Left kidney (tissue), 2 donors: ENCODE results near the gene ARHGAP27. TPM values are rescaled to one million over a fixed set of nuclear protein-coding genes. Genes with fewer than 3 reads are reported as not detected.

ENCODE experiments used
- DNase-seq: peaks from one replicate; pipeline ENCODE4 v3.0.0-alpha.2; 2013
- polyA plus RNA-seq: library from polyadenylated mRNA; unstranded; fragments of 120-200 nt; gene quantifications from one replicate; pipeline ENCODE4 v1.2.1, GENCODE V29; 2013; ENCODE audit not compliant: insufficient read length

The ARHGAP27 gene
- polyA plus RNA-seq, 1 donor: 16.1 TPM

DNA sequence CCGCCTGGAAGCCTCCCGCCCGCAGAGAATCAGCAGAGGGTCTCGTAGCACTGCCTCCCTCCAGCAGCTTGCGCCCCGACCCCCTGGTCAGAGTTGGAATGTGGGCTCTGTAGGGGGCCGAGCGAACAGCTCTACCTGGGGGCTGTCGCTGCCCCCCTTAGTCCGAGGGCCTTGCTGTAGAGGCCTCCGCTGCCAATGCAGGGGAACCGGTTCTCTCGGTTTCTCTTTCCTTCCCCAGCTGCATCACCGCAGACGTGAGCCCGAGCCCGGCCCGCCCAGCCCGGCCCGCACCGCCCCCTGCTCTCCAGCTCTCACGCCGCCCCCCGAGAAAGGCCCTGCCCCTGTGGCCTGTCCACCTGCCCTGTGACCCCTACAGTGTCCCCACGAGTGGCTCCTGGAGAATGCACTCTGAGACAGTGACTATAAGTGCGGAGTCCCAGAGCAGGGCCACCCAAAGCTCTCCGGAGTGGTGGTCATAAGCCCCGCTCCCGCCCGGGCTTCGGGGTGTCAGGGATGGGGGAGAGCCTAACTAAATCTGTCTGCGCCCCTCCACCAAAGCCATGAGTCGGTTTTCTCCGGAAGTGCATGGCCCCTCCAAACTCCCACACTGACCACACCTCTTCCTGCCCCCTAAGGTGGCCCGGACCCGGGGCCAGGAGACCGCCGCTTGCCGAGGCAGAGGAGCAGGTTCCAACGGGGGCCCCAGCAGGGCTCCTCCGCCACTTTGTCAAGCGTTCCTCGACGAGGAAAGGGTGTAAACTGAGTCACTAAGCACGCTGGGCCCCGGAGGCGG, 1.7 kb downstream of the ARHGAP27 start:
- DNase-seq: no peak

DNA sequence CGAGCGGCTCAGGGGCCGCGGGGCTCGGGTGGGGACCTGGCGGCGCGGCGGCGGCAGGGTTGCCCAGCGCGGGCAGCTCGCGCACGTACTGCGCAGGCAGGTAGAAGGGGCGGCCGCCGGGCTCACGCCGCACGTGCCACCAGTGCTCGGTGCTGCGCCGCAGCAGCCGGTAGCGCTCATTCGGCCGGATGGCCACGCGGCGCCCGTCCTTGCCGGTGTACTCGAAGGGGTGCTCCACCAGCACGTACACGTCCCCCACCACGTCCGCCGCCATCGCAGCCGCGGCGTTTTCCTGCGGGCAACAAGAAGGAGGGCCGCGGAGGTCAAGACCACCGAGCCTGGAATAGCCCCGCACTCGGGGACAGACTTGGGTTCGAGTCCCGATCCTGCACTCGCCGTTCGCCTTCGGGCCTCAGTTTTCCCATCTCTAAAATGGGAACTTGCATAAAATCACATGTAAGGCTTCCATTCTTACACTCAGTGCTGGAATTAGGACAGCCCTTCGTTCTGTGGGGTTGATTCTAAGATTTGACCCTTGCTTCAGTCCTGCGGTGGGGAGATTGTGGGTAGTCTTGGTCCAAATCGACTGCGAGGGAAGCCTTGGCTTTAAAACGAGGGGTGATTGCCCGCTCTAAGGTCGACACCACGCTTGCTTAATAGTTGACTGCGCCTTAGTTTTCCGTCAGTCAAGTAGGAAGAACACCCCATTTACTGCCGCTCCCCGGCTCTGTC, 2.5 kb downstream of the ARHGAP27 start:
- DNase-seq: no peak

DNA sequence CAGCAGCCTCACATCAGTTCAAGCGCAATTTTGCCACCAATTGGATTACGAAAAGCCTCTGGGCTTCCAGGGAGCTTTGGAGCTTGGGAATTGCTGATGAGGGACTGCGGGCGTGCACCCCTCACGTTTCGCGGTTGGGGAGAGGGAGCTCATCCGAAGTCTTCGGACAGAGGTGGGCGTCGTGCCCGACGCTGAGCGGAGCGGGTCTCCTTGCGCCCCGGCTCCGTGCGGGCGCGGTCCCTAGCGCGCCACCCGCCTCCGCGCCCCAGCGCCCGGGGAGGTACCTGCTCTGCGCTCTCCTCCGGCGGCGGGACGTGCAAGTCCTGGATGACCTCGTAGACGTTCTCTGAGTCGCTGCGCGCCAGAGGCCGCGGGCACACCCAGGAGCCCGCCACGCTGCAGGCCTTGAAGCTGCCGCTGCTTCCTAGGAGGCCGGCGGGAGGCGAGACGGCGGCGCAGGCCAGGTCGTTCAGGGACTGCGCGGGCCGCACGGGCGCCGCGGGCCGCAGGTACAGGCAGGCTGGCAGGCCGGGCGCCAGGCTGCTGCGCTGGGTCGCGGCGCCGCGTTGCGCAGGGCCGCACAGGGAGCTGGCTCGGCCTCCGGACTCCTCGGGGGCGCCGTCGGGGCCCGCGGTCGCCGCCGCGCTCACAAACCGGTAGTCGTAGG, 3.2 kb downstream of the ARHGAP27 start:
- no peak for DNase-seq

DNA sequence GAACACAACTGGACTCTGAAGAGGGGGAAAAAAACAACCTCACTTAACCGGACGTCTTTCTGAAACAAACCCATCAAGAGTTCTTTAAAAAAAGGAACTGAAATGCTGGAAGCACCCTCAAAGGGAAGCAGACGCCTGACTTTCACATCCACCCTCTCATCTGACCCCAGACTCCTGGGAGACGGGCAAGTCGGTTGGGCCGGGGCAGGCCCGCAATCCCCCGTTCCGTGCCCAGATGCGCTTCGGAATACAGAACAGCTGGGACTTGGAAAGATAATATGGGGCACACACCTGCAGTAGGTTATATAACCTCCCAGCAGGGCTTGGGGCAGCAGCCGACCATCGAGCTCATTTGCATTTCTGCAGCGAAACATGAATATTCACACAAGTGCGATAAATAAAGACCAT, 3.7 kb downstream of the ARHGAP27 start:
- no peak for DNase-seq

DNA sequence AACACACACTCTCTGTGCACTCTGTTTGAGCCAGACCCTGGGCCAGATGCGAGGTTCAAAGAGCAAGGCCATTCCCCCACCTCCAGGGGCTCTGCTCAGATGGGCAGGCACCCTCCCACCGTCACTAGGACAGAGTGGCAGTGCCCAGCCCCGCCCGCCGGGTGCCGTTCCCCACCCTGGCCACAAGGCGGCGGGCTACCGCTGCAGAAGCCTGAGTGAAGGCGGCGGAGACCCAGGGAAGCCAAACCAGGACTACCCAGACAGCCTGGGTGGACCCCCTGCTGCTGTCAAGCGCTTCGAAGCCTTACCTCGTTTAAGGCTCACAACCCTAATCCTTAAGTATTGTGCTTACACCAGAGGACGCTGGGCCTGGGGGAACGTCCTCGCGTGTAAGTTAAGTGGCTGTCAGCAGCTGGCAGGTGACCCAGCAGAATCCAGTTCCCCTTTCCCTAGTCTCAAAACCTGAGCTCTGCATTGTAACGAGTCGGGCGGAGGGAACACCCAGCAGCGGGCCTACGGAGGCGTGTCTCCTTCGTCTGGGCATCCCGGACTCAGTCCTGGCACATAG, 4.5 kb downstream of the ARHGAP27 start:
- no peak for DNase-seq

DNA sequence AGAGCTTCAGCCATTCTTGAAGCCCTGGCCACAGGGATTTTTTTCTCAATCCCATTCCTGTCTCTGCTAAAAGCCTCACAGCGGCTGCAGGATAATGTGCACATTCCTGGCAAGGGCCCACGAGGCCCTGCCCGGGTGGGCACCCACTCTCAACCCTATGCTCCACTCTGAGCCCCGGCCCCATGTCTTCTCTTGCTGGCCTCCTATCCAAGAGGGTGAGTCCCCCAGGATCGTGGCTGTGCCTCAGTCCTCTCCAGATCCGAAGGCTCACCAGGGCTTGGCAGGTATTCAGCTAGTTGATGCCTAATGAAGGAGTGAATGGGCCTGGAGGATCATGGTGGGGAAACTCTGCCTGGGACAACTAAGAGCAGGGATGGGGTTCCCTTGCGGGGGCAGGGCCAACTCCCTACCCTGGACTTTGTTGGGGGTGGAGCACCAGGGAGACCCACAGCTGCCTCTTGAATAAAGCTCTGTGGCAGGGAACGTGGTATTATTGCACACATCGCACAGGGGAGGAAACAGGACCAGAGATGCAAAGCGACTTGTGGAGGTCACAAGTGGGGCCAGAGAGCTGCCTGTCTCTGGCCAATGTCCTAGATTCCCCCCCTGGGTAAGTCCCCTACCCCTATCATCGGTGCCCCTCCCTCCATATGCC, 5.4 kb downstream of the ARHGAP27 start:
- no peak for DNase-seq

DNA sequence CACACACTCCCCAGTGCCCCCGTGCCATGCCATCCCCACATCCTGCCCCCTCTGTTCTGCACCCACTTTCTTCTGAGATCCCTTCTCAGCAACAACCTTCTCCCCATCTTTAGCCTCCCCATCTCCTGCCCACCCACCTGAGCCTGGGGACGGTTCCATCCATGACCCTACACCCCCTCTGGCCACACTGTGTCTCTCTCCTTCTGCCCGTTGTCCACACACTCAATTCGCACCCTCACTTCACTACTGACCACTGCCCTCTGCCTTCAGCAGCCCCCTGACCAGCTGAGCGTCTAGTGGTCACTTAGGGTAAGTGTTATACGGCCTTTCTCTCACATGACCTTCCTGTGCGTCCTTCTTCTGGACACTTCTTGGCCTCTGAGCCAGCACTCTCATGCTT, 6.1 kb downstream of the ARHGAP27 start:
- DNase-seq: no peak

DNA sequence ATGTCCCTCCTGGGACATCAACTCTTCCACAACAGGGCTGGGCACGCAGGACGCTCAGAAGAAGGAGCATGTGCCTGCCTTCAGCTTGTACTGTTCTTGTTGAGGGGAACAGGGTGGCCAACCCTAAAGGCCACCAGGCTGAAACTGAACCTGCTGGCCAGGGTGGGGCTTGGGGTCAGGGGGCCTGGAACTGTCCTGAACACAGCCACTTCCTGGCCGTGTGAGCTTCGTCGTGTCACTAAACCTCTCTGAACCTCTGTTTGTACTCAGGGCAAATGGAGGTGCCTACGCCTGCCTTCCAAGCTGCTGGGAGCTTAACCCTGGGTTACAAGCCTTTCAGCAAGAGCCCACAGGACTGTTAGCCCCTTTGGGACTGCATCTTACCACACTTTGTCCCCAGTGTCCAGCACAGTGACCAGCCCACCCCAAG, 6.7 kb downstream of the ARHGAP27 start:
- no peak for DNase-seq

DNA sequence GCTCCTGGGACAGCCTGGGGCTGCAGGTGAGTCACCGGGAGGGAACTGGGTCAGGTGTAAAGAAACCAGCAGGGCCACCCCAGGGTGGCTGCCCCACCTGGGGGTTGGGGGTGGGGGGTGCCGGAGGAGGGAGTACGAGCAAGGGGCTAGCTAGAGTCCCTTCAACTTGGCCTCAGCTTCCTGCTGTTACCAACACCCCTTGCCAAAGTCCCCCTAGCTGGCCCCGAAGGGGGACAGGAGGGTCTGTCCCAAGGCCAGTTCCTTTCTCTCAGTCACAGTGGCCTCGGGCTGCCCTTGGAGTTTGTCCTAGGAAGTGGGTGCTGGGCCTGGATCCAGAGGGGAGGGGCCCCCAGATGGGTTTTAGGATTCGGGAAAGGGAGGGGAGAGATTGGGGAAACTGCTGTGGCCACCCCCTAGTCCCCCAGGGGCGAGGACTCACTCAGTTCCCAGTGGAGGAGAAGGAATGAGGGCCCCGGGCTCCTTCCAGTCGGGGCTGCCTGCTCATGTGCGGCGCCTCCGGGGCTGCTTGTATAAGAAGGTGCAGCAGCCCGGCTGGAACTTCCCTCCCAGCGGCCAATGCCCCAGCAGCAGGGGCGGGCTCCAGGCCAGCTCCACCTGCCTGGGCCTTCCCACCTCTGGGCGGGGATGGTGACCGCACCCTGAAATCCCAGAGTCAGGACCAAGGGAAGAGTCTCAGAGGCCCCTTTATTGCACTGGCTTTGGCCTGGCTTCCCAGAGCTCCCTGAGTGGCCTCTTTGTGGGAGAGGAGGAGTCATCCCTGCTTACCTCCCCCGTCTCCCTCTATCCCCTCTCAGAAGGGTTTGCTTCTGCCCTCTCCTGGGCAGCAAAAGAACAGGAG, 7.3 kb downstream of the ARHGAP27 start:
- peak; percentile 77 for DNase-seq

DNA sequence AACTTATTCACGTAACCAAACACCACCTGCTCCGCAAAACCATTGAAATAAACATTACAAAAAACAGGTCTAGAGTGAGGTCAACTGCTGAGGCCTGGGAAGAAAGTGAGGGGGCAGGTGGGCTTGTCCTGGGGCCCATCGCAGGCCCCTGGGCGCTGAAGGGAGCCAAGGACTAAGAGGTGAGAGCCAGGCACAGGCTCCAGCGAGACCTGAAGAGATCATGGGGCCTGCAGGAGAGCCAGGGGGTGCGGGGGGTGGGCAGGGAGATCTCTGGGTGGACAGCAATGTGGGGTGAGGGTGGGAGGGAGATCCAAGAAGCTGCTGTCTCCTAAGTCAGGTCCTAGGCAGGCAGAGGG, 7.9 kb downstream of the ARHGAP27 start:
- DNase-seq: no peak

DNA sequence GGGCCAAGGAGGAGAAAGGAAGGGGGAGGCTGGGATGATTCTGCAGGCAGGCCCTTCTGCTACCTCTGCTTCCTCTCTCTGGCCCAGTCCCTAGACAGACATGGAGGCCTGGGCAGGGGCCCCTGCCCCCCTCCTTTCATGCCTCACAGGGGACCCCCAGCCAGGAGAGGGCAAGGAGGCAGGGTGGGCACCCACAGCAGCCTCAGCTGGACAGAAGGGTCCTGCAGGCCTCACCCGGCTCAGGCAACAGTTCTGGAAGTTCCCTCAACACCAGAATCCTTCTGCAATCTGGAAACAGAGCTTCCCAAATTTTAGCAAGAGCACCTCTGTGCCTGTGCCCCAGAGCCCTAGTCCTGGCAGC, 8.7 kb downstream of the ARHGAP27 start:
- DNase-seq: no peak

DNA sequence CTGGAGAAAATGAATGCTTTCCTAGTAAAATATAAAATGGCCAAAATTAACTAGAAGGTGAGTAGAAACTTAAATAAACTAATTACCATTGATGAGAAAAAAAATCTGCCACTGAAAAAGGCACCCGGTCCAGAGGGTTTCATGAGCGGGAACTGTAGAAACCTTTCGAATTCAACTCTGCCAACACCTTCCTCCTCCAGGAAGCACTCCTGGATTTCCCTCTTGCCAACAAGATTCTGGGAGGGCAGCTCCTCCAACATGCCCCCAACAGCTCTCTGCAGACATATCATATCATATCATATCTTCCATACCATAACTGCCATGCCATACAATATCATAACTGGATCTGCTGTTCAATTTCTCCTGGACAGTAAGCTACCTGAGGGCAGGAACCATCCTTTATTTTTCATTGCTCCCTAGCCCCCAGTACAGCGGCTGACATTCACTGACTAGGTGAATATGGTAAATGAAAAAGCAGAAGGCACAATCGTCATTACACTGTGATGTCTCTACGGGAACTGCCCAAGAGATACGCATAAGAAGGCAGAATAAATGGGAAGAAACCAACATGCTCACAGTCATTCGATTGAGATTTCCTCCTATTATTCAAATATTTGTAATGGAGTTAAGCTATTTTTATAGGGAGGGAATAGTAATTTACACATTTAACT, 9.2 kb downstream of the ARHGAP27 start:
- no peak for DNase-seq

DNA sequence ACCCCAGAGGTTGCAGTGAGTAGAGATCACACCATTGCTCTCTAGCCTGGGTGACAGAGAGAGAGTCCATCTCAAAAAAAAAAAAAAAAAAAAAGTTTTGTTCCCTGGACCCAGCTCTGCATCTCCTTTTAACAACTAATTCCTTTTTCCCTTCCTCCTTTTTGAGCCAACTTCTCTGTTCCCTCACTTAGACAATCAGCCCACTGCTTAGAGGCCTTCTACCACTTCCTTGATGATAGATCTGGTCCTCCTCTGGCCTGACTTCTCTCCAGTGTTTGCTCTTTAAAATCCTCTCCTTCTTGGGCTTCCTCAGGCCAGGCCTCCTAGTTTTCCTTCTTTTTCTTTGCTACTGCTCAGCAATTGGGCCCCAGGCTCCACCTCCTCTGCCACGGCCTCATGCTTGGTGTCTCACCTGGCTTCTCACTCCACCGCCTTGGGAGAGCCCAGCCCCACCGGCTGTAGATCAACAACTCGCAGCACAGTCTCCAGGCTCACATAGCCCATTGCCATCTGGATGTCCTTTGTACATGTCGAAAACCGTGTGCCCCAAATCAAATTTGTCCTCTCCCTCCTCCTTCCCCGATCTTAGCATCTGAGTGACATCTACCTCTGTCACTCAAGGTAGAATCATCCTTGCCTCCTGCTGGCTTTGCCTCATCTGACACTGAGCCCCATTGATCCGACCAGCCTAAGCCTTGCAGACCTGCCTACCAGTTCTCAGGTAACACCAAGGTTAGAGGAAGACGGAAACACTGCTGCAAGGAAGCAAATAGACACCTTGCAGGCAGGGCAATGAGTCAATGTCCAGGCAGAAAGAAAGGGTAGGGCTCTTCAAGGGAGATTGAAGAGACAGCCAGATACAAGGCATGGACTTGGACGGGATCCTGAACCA, 17.4 kb downstream of the ARHGAP27 start:
- no peak for DNase-seq

DNA sequence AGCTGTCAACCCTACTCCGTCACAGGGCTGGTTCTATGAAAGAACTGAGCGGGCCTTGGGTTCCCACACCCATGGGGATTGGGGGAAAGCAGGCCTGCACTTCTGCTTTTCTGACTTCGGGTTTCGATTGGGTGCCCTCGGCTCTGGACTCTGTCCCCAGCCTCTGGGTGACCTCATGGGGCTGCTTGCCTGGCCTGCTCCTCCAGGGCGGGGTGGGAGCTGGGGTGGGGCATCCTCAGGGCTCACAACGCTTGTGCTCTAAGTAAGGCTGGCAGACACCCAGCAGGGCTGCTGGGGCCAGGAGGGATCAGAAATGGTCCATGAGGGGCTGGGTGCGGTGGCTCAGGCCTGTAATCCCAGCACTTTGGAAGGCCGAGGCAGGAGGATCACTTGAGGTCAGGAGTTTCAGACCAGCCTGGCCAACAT, 19.2 kb downstream of the ARHGAP27 start:
- DNase-seq: no peak

DNA sequence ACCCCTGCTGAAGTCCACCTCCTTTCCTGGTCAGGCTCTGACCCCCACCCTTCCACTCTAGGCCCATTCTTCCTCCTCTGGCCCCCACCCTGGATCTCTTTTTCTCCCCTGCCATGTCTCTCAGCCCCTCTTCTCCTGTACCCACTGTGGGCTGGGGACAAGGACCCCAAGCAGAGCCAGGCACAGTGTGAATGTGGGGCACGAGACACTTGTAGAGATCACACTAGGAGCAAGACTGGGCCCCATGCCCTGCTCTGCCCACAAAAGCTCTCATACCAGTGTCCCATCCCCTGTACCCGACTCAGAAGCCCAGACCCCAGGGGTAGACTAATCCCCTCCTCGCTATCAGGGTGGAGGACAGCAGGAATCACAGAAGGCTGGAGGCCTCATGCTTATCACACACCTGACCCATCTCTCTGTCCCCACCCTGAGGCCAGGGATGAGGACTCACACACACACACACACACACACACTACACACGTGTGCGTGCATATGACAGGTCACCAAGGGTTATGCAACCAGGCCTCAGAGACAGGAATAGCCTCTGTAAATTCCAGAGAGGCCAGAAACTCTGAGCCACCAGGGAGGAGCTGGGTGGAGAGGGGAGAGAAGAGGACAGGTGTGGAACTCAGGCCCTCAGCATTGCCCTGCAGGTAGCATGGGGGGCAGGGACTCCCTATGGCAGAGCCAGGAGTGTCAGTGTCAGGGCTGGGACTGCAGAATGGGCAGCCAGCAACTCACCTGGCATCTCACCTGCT, 21.1 kb downstream of the ARHGAP27 start:
- no peak for DNase-seq

DNA sequence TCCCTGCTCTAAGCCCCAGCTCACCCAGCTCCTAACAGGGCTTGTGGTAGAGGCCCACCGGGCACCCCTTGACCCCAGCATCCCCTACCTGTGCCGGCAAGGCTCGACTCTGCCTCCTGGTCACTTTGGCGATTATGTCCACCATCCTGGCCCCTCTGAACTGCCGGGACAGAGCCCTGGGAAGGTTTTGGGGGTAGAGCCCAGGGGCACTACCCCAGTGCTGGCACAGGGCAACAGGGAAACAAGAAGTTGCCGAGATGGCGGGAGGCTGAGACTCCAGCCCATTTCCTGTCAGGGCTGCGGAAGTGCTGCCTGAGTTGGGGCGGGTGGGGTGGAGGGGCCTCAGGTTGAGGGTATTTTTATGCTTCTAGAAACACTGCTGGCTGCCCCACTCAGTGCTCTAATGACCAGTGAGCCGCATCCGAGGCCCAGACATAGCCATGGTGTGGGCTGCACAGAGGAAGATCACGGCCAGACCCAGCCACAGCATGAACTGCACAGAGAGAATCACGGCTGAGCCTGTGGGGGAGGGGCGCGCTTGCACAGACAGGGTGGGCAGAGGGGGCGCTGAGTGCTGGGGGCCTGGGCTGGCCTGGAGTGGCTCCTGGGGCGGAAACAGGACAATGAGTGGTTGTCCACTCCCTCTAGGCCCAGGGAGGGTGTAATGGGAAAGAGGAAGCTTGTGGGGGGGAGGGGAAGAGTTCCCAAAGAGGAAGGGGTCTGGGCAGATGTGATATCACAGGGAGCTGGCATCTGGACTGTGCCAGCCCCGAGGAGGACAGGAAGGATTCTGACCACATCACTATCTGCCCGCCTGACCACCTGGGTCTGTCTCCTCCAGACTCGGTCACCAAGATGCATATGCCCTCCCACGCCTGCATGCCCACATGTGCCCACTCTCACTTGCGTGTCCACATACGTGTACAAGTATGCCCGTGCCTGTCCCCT, 22.3 kb downstream of the ARHGAP27 start:
- no peak for DNase-seq

DNA sequence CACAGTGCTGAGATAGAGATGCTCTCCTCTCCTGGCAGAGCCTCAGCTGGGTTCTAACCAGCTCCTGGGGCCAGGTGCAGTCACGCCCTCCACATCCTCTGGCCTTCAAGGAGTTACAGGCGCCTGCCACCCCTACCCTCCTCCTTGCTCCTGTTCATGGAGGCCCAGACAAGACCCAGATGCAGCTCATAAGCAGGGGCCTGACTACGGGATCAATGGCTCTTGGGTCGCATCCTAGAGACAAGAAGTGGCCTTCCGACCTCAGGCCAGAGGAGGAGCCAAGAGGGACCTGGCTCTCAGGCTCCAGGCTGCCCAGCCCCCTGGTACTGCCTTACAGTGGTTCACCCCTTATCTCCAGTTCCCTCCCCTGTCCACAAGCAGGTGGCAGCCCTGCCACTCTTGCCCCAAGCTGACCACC, 23.0 kb downstream of the ARHGAP27 start:
- DNase-seq: no peak
